Panc1 (cell line): ENCODE results near the gene SIGLEC1. TPM values are rescaled to one million over a fixed set of nuclear protein-coding genes. Genes with fewer than 3 reads are reported as not detected.

Experiments
- ATAC-seq: fragments of 200-7000 bp; cut with Tn5 transposase; 2 replicates; pipeline ENCODE4 v1.9.1; 2020; ENCODE audit warnings: mild to moderate bottlenecking, moderate library complexity
- BruUV-seq: library from RNA; stranded (reverse); fragments of 400-500 nt; replicated peaks from 2 replicates; lab custom pipeline; 2021; lab: Mats Ljungman, UMichigan
- CTCF ChIA-PET: fragments of 300-600 bp; sonication (Branson Sonifier 250); formaldehyde crosslinking; loops from one replicate; lab custom pipeline; 2022; ENCODE audit warnings: antibody characterized with exemption; lab: Charles Lee
- POLR2A ChIA-PET: fragments of 300-600 bp; sonication (Branson Sonifier 250); formaldehyde crosslinking; loops from one replicate; lab custom pipeline; 2022; ENCODE audit warnings: antibody characterized with exemption; lab: Charles Lee
- DNase-seq: peaks from one replicate; pipeline ENCODE4 v3.0.0-alpha.2; 2010; ENCODE audit warnings: low read depth, low spot score
- H3K27ac ChIP-seq: 2 replicates; pipeline ENCODE4 v1.5.1; 2011; ENCODE audit warnings: mild to moderate bottlenecking, low read length, inconsistent platforms
- H3K27me3 ChIP-seq: fragments of 200-500 bp; sonication (Bioruptor generic); 2 replicates; pipeline ENCODE4 v1.6.0; 2014; ENCODE audit warnings: low read length, inconsistent platforms; ENCODE audit not compliant: control insufficient read depth, insufficient read depth
- H3K36me3 ChIP-seq: fragments of 200-500 bp; sonication (Bioruptor generic); 2 replicates; pipeline ENCODE4 v1.5.1; 2014; ENCODE audit warnings: inconsistent platforms, mild to moderate bottlenecking, low read length, moderate library complexity; ENCODE audit not compliant: control insufficient read depth, insufficient read depth
- H3K4me1 ChIP-seq: 2 replicates; pipeline ENCODE4 v1.5.1; 2011; ENCODE audit warnings: inconsistent platforms, mild to moderate bottlenecking, low read length, moderate library complexity; ENCODE audit not compliant: control insufficient read depth, insufficient read depth
- H3K4me3 ChIP-seq, 2 experiments: 2 replicates each; pipeline ENCODE4 v1.5.1; 2011 to 2012; ENCODE audit warnings: low read depth in 2 of 2, low read length in 2 of 2, mild to moderate bottlenecking in 2 of 2, inconsistent platforms in 1 of 2, moderate library complexity in 1 of 2
- H3K9me3 ChIP-seq: fragments of 200-500 bp; sonication (Bioruptor generic); 2 replicates; pipeline ENCODE4 v1.5.1; 2014; ENCODE audit warnings: low read depth, mild to moderate bottlenecking, inconsistent platforms, low read length, moderate library complexity; ENCODE audit not compliant: control insufficient read depth, insufficient read depth
- CTCF ChIP-seq: fragments of 450-650 bp; IDR thresholded peaks from 2 replicates; pipeline ENCODE4 v1.5.1; 2017; ENCODE audit warnings: mild to moderate bottlenecking
- POLR2AphosphoS5 ChIP-seq: IDR thresholded peaks from 2 replicates; pipeline ENCODE4 v1.6.1; 2012; ENCODE audit warnings: mild to moderate bottlenecking, low read depth, low read length, moderate library complexity
- REST ChIP-seq, 2 experiments: IDR thresholded peaks; 2 replicates each; pipeline ENCODE4 v1.6.1; 2011 to 2012; ENCODE audit warnings: low read depth in 2 of 2, control low read depth in 1 of 2, low read length in 1 of 2, mild to moderate bottlenecking in 1 of 2, moderate library complexity in 1 of 2; ENCODE audit not compliant: insufficient read depth in 1 of 2
- SIN3A ChIP-seq: IDR thresholded peaks from 2 replicates; pipeline ENCODE4 v1.6.1; 2012; ENCODE audit warnings: low read depth, mild to moderate bottlenecking, low read length, moderate library complexity, borderline replicate concordance; ENCODE audit not compliant: insufficient read depth
- TCF7L2 ChIP-seq: IDR thresholded peaks from 2 replicates; pipeline ENCODE4 v1.6.1; 2011; ENCODE audit warnings: mild to moderate bottlenecking, low read depth, low read length, inconsistent platforms
- in situ Hi-C: cut with HindIII; loops from 2 replicates; pipeline ENCODE4 v1.10.0; 2016; ENCODE audit warnings: low sequenced_read_pairs, low pct_unique_long_range_greater_than_20kb
- intact Hi-C: fragments of 100-400 bp; cut with micrococcal nuclease; formaldehyde crosslinking; loops from one replicate; pipeline ENCODE4 v1.10.0; 2022; ENCODE audit not compliant: unreplicated experiment
- total RNA-seq: library from RNA; stranded (reverse); gene quantifications from one replicate; pipeline ENCODE4 v1.2.1, GENCODE V29; 2021; ENCODE audit not compliant: unreplicated experiment

Gene SIGLEC1
- total RNA-seq, 1 experiment from 2014 or later, result 0.03 TPM

GRCh38 chr20:3751675-3752385 lies 39.4 kb upstream of the SIGLEC1 start:
- Histone ChIP-seq H3K4me3 (peak overlapping the region; percentile 44 to 47), H3K36me3 (no peaks in the 10 kb centered on the region), H3K27ac (no peak overlapping the region), H3K27me3 (peaks cover 6% of the 10 kb centered on the region), H3K9me3 (no peaks in the 10 kb centered on the region), H3K4me1 (no peaks in the 10 kb centered on the region; the same call in 1 of the 2 replicates)
- POLR2A ChIA-PET, result interaction anchor here (0.6 kb wide), 1 partner anchor 33 kb away, joined by 11 read pairs; no protein-coding TSS in a partner anchor
- DNase-seq, result no peak
- in situ Hi-C loops, result no loop called here
- intact Hi-C loops, result no loop called here
- no TSS peak for BruUV-seq
- CTCF ChIA-PET, result interaction anchor here (0.5 to 1.3 kb wide), 2 partner anchors 30 to 330 kb away, joined by 5 to 9 read pairs; partner anchors contain the start of gene SPEF1
- peak; percentile 64 for ATAC-seq
- TF ChIP-seq CTCF (no peak; the same call in 1 of the 2 replicates), TCF7L2 (no peak), REST (IDR thresholded peaks at IDR 0.05; ENCODE audit: insufficient read depth in 1 of 2, low read depth in 2 of 2, low read length in 1 of 2) (no peak), SIN3A (no peak), POLR2AphosphoS5 (no peak)

GRCh38 chr20:3751305-3751674 lies 38.9 kb upstream of the SIGLEC1 start:
- intact Hi-C loops, result no loop called here
- peak overlapping the region; percentile 44 to 47 for H3K4me3 ChIP-seq
- CTCF ChIA-PET, result interaction anchor here (0.5 to 0.8 kb wide), 2 partner anchors 36 to 343 kb away, joined by 3 to 4 read pairs; no protein-coding TSS in a partner anchor

More at GRCh38 chr20:3751305-3751674, 38.9 kb upstream of the SIGLEC1 start:
- Histone ChIP-seq H3K9me3 (no peaks in the 10 kb centered on the region), H3K27me3 (peaks cover 6% of the 10 kb centered on the region), H3K36me3 (no peaks in the 10 kb centered on the region), H3K27ac (no peak overlapping the region), H3K4me1 (no peaks in the 10 kb centered on the region; the same call in 1 of the 2 replicates)
- TF ChIP-seq SIN3A (no peak), REST (IDR thresholded peaks at IDR 0.05; ENCODE audit: insufficient read depth in 1 of 2, low read depth in 2 of 2, low read length in 1 of 2) (no peak), CTCF (peak; percentile 58)
- POLR2A ChIA-PET, result interaction anchor here (0.6 kb wide), 1 partner anchor 34 kb away, joined by 11 read pairs; no protein-coding TSS in a partner anchor
- in situ Hi-C loops, result no loop called here
- DNase-seq, result no peak
- ATAC-seq, result no peak
- no TSS peak for BruUV-seq
